Karpas-422 (cell line): ENCODE data around the gene THAP11. TPM values are rescaled to one million over a fixed set of nuclear protein-coding genes. Genes with fewer than 3 reads are reported as not detected.
"Not testable (repeated sequence)": the region's sequence is repeated elsewhere in the genome, so short reads cannot be mapped to it uniquely, and the experiment has no call there.

ENCODE experiments used
- DNase-seq: peaks from one replicate; pipeline ENCODE4 v3.0.0-alpha.2; 2015
- H2AFZ ChIP-seq: fragments of 200-600 bp; sonication (generic); 2 replicates; pipeline ENCODE4 v1.6.1; 2014; ENCODE audit warnings: antibody characterized with exemption, low read length, mixed read lengths
- H3K27ac ChIP-seq: fragments of 200-600 bp; sonication (generic); 2 replicates; pipeline ENCODE4 v1.5.1; 2014; ENCODE audit warnings: mild to moderate bottlenecking, low read length, moderate library complexity
- H3K27me3 ChIP-seq: fragments of 200-600 bp; sonication (generic); 2 replicates; pipeline ENCODE4 v1.6.1; 2014; ENCODE audit warnings: low read length, mixed read lengths
- H3K36me3 ChIP-seq: fragments of 200-600 bp; sonication (generic); 2 replicates; pipeline ENCODE4 v1.6.1; 2014; ENCODE audit warnings: low read length, mixed read lengths; ENCODE audit not compliant: insufficient read depth
- H3K4me1 ChIP-seq: fragments of 200-600 bp; sonication (generic); 2 replicates; pipeline ENCODE4 v1.6.1; 2014; ENCODE audit warnings: mild to moderate bottlenecking, low read length, mixed read lengths
- H3K4me2 ChIP-seq: fragments of 200-600 bp; sonication (generic); 2 replicates; pipeline ENCODE4 v1.6.1; 2014; ENCODE audit warnings: low read length, low read depth, mild to moderate bottlenecking; ENCODE audit not compliant: poor library complexity, severe bottlenecking
- H3K4me3 ChIP-seq: fragments of 200-600 bp; sonication (generic); 2 replicates; pipeline ENCODE4 v1.5.1; 2014; ENCODE audit warnings: mild to moderate bottlenecking, antibody characterized with exemption, low read length, mixed read lengths
- H3K79me2 ChIP-seq: fragments of 200-600 bp; sonication (generic); 2 replicates; pipeline ENCODE4 v1.6.1; 2014; ENCODE audit warnings: mild to moderate bottlenecking, low read length, mixed read lengths
- H3K9ac ChIP-seq: fragments of 200-600 bp; sonication (generic); 2 replicates; pipeline ENCODE4 v1.6.0; 2014; ENCODE audit warnings: low read length
- H3K9me2 ChIP-seq: fragments of 200-600 bp; sonication (generic), shearing (Covaris generic); replicated peaks from 2 replicates; pipeline ENCODE4 v1.6.0; 2014; ENCODE audit warnings: mild to moderate bottlenecking, low read length, moderate library complexity; ENCODE audit not compliant: insufficient read depth
- H3K9me3 ChIP-seq: fragments of 300-700, 200-600 bp; sonication (generic); 2 replicates; pipeline ENCODE4 v1.6.1; 2014; ENCODE audit warnings: low read length, mixed read lengths
- H4K20me1 ChIP-seq: fragments of 200-600 bp; sonication (generic); 2 replicates; pipeline ENCODE4 v1.6.1; 2014; ENCODE audit warnings: mild to moderate bottlenecking, antibody characterized with exemption, low read length, low read depth; ENCODE audit not compliant: insufficient read depth
- total RNA-seq: library from RNA; depleted of rRNA; stranded (reverse); fragments of >200 nt; shearing (Covaris generic); gene quantifications from 2 replicates; pipeline ENCODE4 v1.2.3, GENCODE V29; 2014; ENCODE audit warnings: low replicate concordance

Gene THAP11
- total RNA-seq, 1 experiment from 2014 or later: 57.1 TPM

- peaks cover 70% of the 10 kb centered on the region for H3K79me2 ChIP-seq
- no peak overlapping the region for H2AFZ ChIP-seq
- no peaks in the 10 kb centered on the region for H3K9me2 ChIP-seq
- H3K4me1 ChIP-seq: peaks cover 20% of the 10 kb centered on the region
- H3K36me3 ChIP-seq: peaks cover 13% of the 10 kb centered on the region; the same call in 1 of the 2 replicates
- peaks cover 24% of the 10 kb centered on the region for H4K20me1 ChIP-seq
- H3K9ac ChIP-seq: no peak overlapping the region
- H3K4me2 ChIP-seq: no peak overlapping the region
- no peak for DNase-seq
- no peaks in the 10 kb centered on the region for H3K27me3 ChIP-seq
- H3K27ac ChIP-seq: no peak overlapping the region
- H3K4me3 ChIP-seq: no peak overlapping the region
- no peaks in the 10 kb centered on the region for H3K9me3 ChIP-seq
Observed at GRCh38 chr16:67862623-67863583, 20.8 kb downstream of the THAP11 start.

DNA sequence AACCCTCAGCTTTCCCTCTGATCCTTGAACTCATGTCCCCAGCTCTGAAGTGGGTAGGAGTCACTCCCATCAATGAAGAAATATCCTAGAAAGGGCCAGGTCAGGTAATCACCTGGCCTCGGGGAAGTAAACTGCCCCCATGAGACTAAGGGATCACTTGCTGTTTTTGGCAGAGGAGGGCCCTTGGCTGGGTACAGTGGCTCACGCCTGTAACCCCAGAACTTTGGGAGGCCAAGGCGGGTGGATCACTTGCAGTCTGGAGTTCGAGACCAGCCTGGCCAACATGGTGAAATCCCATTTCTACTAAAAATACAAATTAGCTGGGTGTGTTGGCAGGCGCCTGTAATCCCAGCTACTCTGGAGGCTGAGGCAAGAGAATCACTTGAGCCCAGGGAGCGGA lies 21.9 kb downstream of the THAP11 start:
- DNase-seq, H3K27ac ChIP-seq, H3K9ac ChIP-seq, H3K9me3 ChIP-seq, H2AFZ ChIP-seq, H3K27me3 ChIP-seq, H3K4me2 ChIP-seq, H3K9me2 ChIP-seq, H3K4me3 ChIP-seq: not testable (repeated sequence)
- Histone ChIP-seq H3K4me1 (peaks cover 19% of the 10 kb centered on the region), H3K79me2 (peaks cover 58% of the 10 kb centered on the region), H3K36me3 (peaks cover 18% of the 10 kb centered on the region; the same call in 1 of the 2 replicates), H4K20me1 (peaks cover 24% of the 10 kb centered on the region)

GRCh38 chr16:67864594-67864993 lies 22.5 kb downstream of the THAP11 start:
- no peaks in the 10 kb centered on the region for H3K9me2 ChIP-seq
- H3K4me2 ChIP-seq: no peak overlapping the region
- peaks cover 24% of the 10 kb centered on the region for H4K20me1 ChIP-seq
- no peak overlapping the region for H3K27ac ChIP-seq
- H2AFZ ChIP-seq: no peak overlapping the region
- H3K9ac ChIP-seq: no peak overlapping the region
- H3K36me3 ChIP-seq: peaks cover 18% of the 10 kb centered on the region; the same call in 1 of the 2 replicates
- no peak overlapping the region for H3K4me3 ChIP-seq
- no peaks in the 10 kb centered on the region for H3K27me3 ChIP-seq
- DNase-seq: no peak
- H3K9me3 ChIP-seq: no peaks in the 10 kb centered on the region
- peaks cover 53% of the 10 kb centered on the region for H3K79me2 ChIP-seq
- peaks cover 15% of the 10 kb centered on the region for H3K4me1 ChIP-seq

DNA sequence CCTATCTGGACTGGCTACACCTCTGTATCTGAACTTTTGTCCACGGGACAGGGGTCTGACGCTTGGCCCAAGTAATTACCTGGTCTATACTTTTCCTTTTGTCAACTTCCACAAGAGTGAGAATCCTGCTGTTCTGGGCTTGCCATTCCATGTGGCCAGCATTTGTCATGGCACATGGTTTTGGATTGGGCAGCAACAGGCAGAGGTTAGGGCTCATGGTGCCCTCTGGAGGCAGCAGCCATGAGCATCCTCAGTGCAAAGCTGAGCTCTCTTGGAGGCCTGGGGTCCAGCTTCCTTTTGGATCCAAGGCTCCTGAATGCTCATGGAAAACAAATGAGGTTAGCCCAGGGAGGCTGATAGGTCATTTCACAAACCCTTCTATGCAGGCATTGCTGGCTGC lies 23.2 kb downstream of the THAP11 start:
- Histone ChIP-seq H3K79me2 (peaks cover 46% of the 10 kb centered on the region), H3K9ac (no peak overlapping the region), H3K9me2 (no peaks in the 10 kb centered on the region), H3K4me3 (no peak overlapping the region), H4K20me1 (peaks cover 24% of the 10 kb centered on the region), H2AFZ (no peak overlapping the region), H3K9me3 (no peaks in the 10 kb centered on the region), H3K4me1 (peaks cover 8% of the 10 kb centered on the region), H3K27me3 (no peaks in the 10 kb centered on the region), H3K4me2 (no peak overlapping the region), H3K27ac (no peak overlapping the region), H3K36me3 (peaks cover 21% of the 10 kb centered on the region; the same call in 1 of the 2 replicates)
- peak; percentile 61 for DNase-seq

DNA sequence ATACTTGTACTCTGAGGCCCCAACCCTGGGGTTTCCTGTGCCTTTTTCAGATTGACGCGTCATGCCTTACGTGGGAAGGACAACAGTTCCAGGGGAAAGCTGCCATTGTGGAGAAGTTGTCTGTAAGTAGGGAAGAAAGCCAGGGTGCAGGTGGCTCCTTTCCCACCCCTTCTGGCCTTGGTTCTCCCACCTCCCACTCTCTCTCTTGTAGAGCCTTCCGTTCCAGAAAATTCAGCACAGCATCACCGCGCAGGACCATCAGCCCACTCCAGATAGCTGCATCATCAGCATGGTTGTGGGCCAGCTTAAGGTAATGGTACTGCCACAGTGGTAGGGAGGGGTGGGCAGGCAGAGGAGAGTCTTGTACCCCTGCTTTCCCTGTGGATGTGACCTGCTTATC lies 26.2 kb downstream of the THAP11 start:
- Histone ChIP-seq H3K4me3 (no peak overlapping the region), H3K36me3 (peaks cover 24% of the 10 kb centered on the region; the same call in 1 of the 2 replicates), H4K20me1 (peaks cover 8% of the 10 kb centered on the region; the same call in 1 of the 2 replicates), H3K4me2 (no peak overlapping the region), H3K4me1 (peaks cover 8% of the 10 kb centered on the region), H3K79me2 (peaks cover 20% of the 10 kb centered on the region), H3K9me2 (no peaks in the 10 kb centered on the region), H2AFZ (no peak overlapping the region), H3K27me3 (no peaks in the 10 kb centered on the region), H3K27ac (no peak overlapping the region), H3K9ac (no peak overlapping the region), H3K9me3 (no peaks in the 10 kb centered on the region)
- DNase-seq: no peak

GRCh38 chr16:67869653-67870052 lies 27.5 kb downstream of the THAP11 start:
- no peak for DNase-seq
- no peak overlapping the region for H3K27ac ChIP-seq
- H3K9ac ChIP-seq: no peak overlapping the region
- H3K4me2 ChIP-seq: no peak overlapping the region
- H3K4me1 ChIP-seq: peaks cover 18% of the 10 kb centered on the region
- H4K20me1 ChIP-seq: peaks cover 15% of the 10 kb centered on the region; the same call in 1 of the 2 replicates
- H3K79me2 ChIP-seq: peaks cover 22% of the 10 kb centered on the region
- H3K27me3 ChIP-seq: no peaks in the 10 kb centered on the region
- no peak overlapping the region for H2AFZ ChIP-seq
- no peak overlapping the region for H3K4me3 ChIP-seq
- no peaks in the 10 kb centered on the region for H3K9me2 ChIP-seq
- H3K36me3 ChIP-seq: peaks cover 21% of the 10 kb centered on the region; the same call in 1 of the 2 replicates
- no peaks in the 10 kb centered on the region for H3K9me3 ChIP-seq

DNA sequence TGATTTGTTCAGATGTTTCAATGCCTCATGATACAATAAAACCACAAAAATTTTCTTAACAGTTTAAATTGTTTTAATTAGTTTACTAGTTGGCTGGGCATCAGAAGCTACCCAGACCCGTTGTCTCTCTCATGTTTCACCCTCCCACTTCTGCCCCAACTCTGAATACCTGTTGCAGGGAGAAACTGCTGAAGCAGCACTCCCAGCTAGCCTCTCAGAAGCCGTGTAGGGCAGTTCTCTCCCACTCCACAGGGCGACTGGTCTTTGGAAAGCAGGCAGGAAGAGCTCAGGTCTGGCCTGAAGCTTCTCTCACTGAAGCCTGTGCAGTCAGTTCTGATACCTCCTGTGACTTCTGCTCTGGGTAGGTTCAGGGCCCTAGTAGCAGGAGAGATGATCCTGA lies 29.1 kb downstream of the THAP11 start:
- Histone ChIP-seq H3K4me3 (no peak overlapping the region), H3K27me3 (no peaks in the 10 kb centered on the region), H3K9ac (no peak overlapping the region), H3K9me2 (no peaks in the 10 kb centered on the region), H3K9me3 (no peaks in the 10 kb centered on the region), H3K27ac (no peak overlapping the region), H3K4me1 (peaks cover 24% of the 10 kb centered on the region), H3K79me2 (peaks cover 34% of the 10 kb centered on the region), H4K20me1 (peaks cover 16% of the 10 kb centered on the region; the same call in 1 of the 2 replicates), H3K4me2 (no peak overlapping the region), H3K36me3 (peaks cover 17% of the 10 kb centered on the region; the same call in 1 of the 2 replicates), H2AFZ (no peak overlapping the region)
- no peak for DNase-seq

GRCh38 chr16:67872131-67872630 lies 30.1 kb downstream of the THAP11 start:
- no peak overlapping the region for H3K27ac ChIP-seq
- peaks cover 16% of the 10 kb centered on the region; the same call in 1 of the 2 replicates for H4K20me1 ChIP-seq
- no peak overlapping the region for H2AFZ ChIP-seq
- peaks cover 38% of the 10 kb centered on the region for H3K79me2 ChIP-seq
- no peaks in the 10 kb centered on the region for H3K9me3 ChIP-seq
- H3K36me3 ChIP-seq: peaks cover 27% of the 10 kb centered on the region; the same call in 1 of the 2 replicates
- H3K27me3 ChIP-seq: no peaks in the 10 kb centered on the region
- peak overlapping the region; percentile 91 for H3K9ac ChIP-seq
- peak overlapping the region; percentile 75 for H3K4me2 ChIP-seq
- H3K4me1 ChIP-seq: peaks cover 24% of the 10 kb centered on the region
- peak overlapping the region; percentile 74; the same call in 1 of the 2 replicates for H3K4me3 ChIP-seq
- no peaks in the 10 kb centered on the region for H3K9me2 ChIP-seq
- DNase-seq: peak; percentile 48
